MCF 10A (cell line): ENCODE results near the gene LIPI. TPM values are rescaled to one million over a fixed set of nuclear protein-coding genes. Genes with fewer than 3 reads are reported as not detected.

Source experiments
- BruUV-seq: library from RNA; stranded (reverse); fragments of 400-500 nt; replicated peaks from 2 replicates; lab custom pipeline; 2021; lab: Mats Ljungman, UMichigan
- CTCF ChIA-PET: fragments of 300-600 bp; sonication (Branson Sonifier 250); formaldehyde crosslinking; extraction: SDS; loops from one replicate; lab custom pipeline; 2021; ENCODE audit warnings: antibody characterized with exemption, inconsistent platforms; lab: Yijun Ruan, JAX
- POLR2A ChIA-PET: fragments of 300-600, 350-650 bp; sonication (Branson Sonifier 250); formaldehyde crosslinking; extraction: SDS; loops from one replicate; lab custom pipeline; 2020; ENCODE audit warnings: antibody characterized with exemption, inconsistent platforms; lab: Yijun Ruan, JAX
- DNase-seq: peaks from one replicate; pipeline ENCODE4 v3.0.0-alpha.2; 2018; ENCODE audit not compliant: unreplicated experiment
- H3K27ac Mint-ChIP-seq: one replicate; pipeline ENCODE4 v1.8.0; 2022; ENCODE audit warnings: mild to moderate bottlenecking, low read depth, mixed read lengths; ENCODE audit not compliant: unreplicated experiment
- H3K27me3 Mint-ChIP-seq: one replicate; pipeline ENCODE4 v1.8.0; 2022; ENCODE audit warnings: mixed read lengths; ENCODE audit not compliant: insufficient read depth, unreplicated experiment
- H3K36me3 Mint-ChIP-seq: one replicate; pipeline ENCODE4 v1.8.0; 2022; ENCODE audit warnings: mild to moderate bottlenecking, moderate library complexity, mixed read lengths; ENCODE audit not compliant: insufficient read depth, unreplicated experiment
- H3K4me1 Mint-ChIP-seq: one replicate; pipeline ENCODE4 v1.8.0; 2022; ENCODE audit warnings: mixed read lengths; ENCODE audit not compliant: insufficient read depth, unreplicated experiment
- H3K4me3 Mint-ChIP-seq: one replicate; pipeline ENCODE4 v1.8.0; 2022; ENCODE audit warnings: mild to moderate bottlenecking, moderate library complexity, mixed read lengths; ENCODE audit not compliant: unreplicated experiment
- H3K9me3 Mint-ChIP-seq: one replicate; pipeline ENCODE4 v1.8.0; 2022; ENCODE audit warnings: mixed read lengths; ENCODE audit not compliant: unreplicated experiment
- CTCF ChIP-seq: fragments of 200-600 bp; IDR thresholded peaks from one replicate; pipeline ENCODE4 v1.8.0; 2022; ENCODE audit warnings: antibody characterized with exemption, mild to moderate bottlenecking; ENCODE audit not compliant: unreplicated experiment
- intact Hi-C: fragments of 100-400 bp; cut with micrococcal nuclease; formaldehyde crosslinking; loops from 2 replicates; pipeline ENCODE4 v1.14.1; 2022
- total RNA-seq: library from RNA; stranded (reverse); gene quantifications from 2 replicates; pipeline ENCODE4 v1.2.3, GENCODE V29; 2022

LIPI gene
- total RNA-seq, 1 experiment from 2014 or later: not detected

GRCh38 chr21:14121719-14122118 is 89.0 kb downstream of the LIPI start:
- intact Hi-C loops: no loop called here

GRCh38 chr21:14120091-14120734 is 90.5 kb downstream of the LIPI start:
- Mint-ChIP-seq H3K27me3 (no peaks in the 10 kb centered on the region), H3K4me1 (no peaks in the 10 kb centered on the region), H3K9me3 (peaks cover 8% of the 10 kb centered on the region), H3K36me3 (no peaks in the 10 kb centered on the region), H3K4me3 (no peak overlapping the region), H3K27ac (no peak overlapping the region)
- ChIA-PET CTCF (interaction anchor here (0.6 to 1.5 kb wide), 6 partner anchors 9 to 1556 kb away, joined by 3 to 5 read pairs (median 3); no protein-coding TSS in a partner anchor), POLR2A (no interaction called here)
- no TSS peak for BruUV-seq
- intact Hi-C loops: no loop called here
- peak; percentile 63 for TF ChIP-seq CTCF
- peak; percentile 66 for DNase-seq

More at GRCh38 chr21:14121719-14122118, 89.0 kb downstream of the LIPI start:
- DNase-seq: no peak
- Mint-ChIP-seq H3K27me3 (no peaks in the 10 kb centered on the region), H3K4me3 (no peak overlapping the region), H3K27ac (no peak overlapping the region), H3K4me1 (no peaks in the 10 kb centered on the region), H3K36me3 (no peaks in the 10 kb centered on the region), H3K9me3 (peaks cover 8% of the 10 kb centered on the region)
- no peak for TF ChIP-seq CTCF
- CTCF ChIA-PET: no interaction called here
- POLR2A ChIA-PET: no interaction called here
- no TSS peak for BruUV-seq

GRCh38 chr21:14119038-14119437 is 91.7 kb downstream of the LIPI start:
- peak; percentile 25 for DNase-seq
- no peaks in the 10 kb centered on the region for H3K4me1 Mint-ChIP-seq
- CTCF ChIA-PET: interaction anchor here (0.7 to 0.9 kb wide), 2 partner anchors 13 to 19 kb away, joined by 3 read pairs; no protein-coding TSS in a partner anchor
- no peaks in the 10 kb centered on the region for H3K27me3 Mint-ChIP-seq
- TF ChIP-seq CTCF: no peak
- no TSS peak for BruUV-seq
- intact Hi-C loops: no loop called here
- H3K27ac Mint-ChIP-seq: no peak overlapping the region
- H3K4me3 Mint-ChIP-seq: no peak overlapping the region
- H3K9me3 Mint-ChIP-seq: peaks cover 4% of the 10 kb centered on the region
- POLR2A ChIA-PET: no interaction called here
- no peaks in the 10 kb centered on the region for H3K36me3 Mint-ChIP-seq

GRCh38 chr21:14116080-14116481 is 94.7 kb downstream of the LIPI start:
- no TSS peak for BruUV-seq
- Mint-ChIP-seq H3K4me3 (no peak overlapping the region), H3K27ac (no peak overlapping the region), H3K27me3 (no peaks in the 10 kb centered on the region), H3K9me3 (no peaks in the 10 kb centered on the region), H3K4me1 (no peaks in the 10 kb centered on the region), H3K36me3 (no peaks in the 10 kb centered on the region)
- ChIA-PET POLR2A (no interaction called here), CTCF (no interaction called here)
- no peak for TF ChIP-seq CTCF
- intact Hi-C loops: no loop called here
- no peak for DNase-seq
